GM12878 (cell line): ENCODE data around the gene VWA8. TPM values are rescaled to one million over a fixed set of nuclear protein-coding genes. Genes with fewer than 3 reads are reported as not detected.

Source experiments
- ATAC-seq: fragments of 200-7000 bp; cut with Tn5 transposase; 3 replicates; pipeline ENCODE4 v1.9.1; 2020; ENCODE audit warnings: mild to moderate bottlenecking, moderate library complexity
- BruUV-seq: library from RNA; stranded (reverse); fragments of 400-500 nt; replicated peaks from 2 replicates; lab custom pipeline; 2021; lab: Mats Ljungman, UMichigan
- CTCF ChIA-PET: fragments of 300-600 bp; sonication (Branson Sonifier 250); formaldehyde crosslinking; extraction: SDS; loops from one replicate; lab custom pipeline; 2021; ENCODE audit warnings: inconsistent platforms; lab: Yijun Ruan, JAX
- POLR2A ChIA-PET: fragments of 350-600 bp; formaldehyde crosslinking; extraction: SDS; loops from one replicate; lab custom pipeline; 2021; ENCODE audit warnings: inconsistent platforms; lab: Charles Lee
- RAD21 ChIA-PET: fragments of 300-600 bp; sonication (Branson Sonifier 250); formaldehyde crosslinking; loops from one replicate; lab custom pipeline; 2023; ENCODE audit warnings: antibody characterized with exemption; ENCODE audit not compliant: unreplicated experiment; lab: Charles Lee
- SMC1A ChIA-PET: fragments of 300-600 bp; sonication (Branson Sonifier 250); formaldehyde crosslinking; loops from one replicate; lab custom pipeline; 2023; ENCODE audit not compliant: unreplicated experiment, uncharacterized antibody; lab: Charles Lee
- DNase-seq: peaks from one replicate; pipeline ENCODE4 v3.0.0-alpha.2; 2011; ENCODE audit warnings: low read depth, low spot score
- FAIRE-seq: peaks from 3 replicates; lab custom pipeline; 2011; peaks lifted over from hg19 to GRCh38; lab: Jason Lieb, UNC
- H2AFZ ChIP-seq: 2 replicates; pipeline ENCODE4 v1.6.0; 2011; ENCODE audit warnings: low read depth, low read length, control low read depth; ENCODE audit not compliant: control insufficient read depth
- H3K27ac ChIP-seq: 2 replicates; pipeline ENCODE4 v1.5.1; 2011; ENCODE audit warnings: control low read depth; ENCODE audit not compliant: control insufficient read depth, insufficient read depth
- H3K27me3 ChIP-seq, 2 experiments: replicated peaks in 1 of 2; 2 replicates each; pipeline versions ENCODE4 v1.6.0 to v1.6.1; 2011; ENCODE audit warnings: low read length in 1 of 2; ENCODE audit not compliant: control insufficient read depth in 2 of 2, insufficient read depth in 2 of 2
- H3K36me3 ChIP-seq, 2 experiments: 2 replicates each; pipeline ENCODE4 v1.5.1; 2011; ENCODE audit warnings: low read length in 1 of 2; ENCODE audit not compliant: control insufficient read depth in 2 of 2, insufficient read depth in 2 of 2
- H3K4me1 ChIP-seq: 2 replicates; pipeline ENCODE4 v1.6.1; 2011; ENCODE audit warnings: mild to moderate bottlenecking, low read length, moderate library complexity, mixed read lengths; ENCODE audit not compliant: control insufficient read depth, insufficient read depth
- H3K4me2 ChIP-seq: 2 replicates; pipeline ENCODE4 v1.6.0; 2011; ENCODE audit warnings: control low read depth; ENCODE audit not compliant: control insufficient read depth, insufficient read depth
- H3K4me3 ChIP-seq: fragments of 200-600 bp; sonication (generic); 2 replicates; pipeline ENCODE4 v1.5.1; 2016
- H3K79me2 ChIP-seq: 2 replicates; pipeline ENCODE4 v1.6.0; 2011; ENCODE audit warnings: low read length; ENCODE audit not compliant: control insufficient read depth, insufficient read depth
- H3K9ac ChIP-seq: 2 replicates; pipeline ENCODE4 v1.8.0; 2011; ENCODE audit warnings: low read length, control low read depth, mixed read lengths; ENCODE audit not compliant: control insufficient read depth, insufficient read depth
- H3K9me3 ChIP-seq: replicated peaks from 3 replicates; pipeline ENCODE4 v1.5.1; 2011; ENCODE audit warnings: mild to moderate bottlenecking, low read length; ENCODE audit not compliant: control insufficient read depth, insufficient read depth
- H4K20me1 ChIP-seq: 2 replicates; pipeline ENCODE4 v1.6.0; 2011; ENCODE audit not compliant: control insufficient read depth, insufficient read depth
- CBFB ChIP-seq: IDR thresholded peaks from 2 replicates; pipeline ENCODE4 v1.6.1; 2016; ENCODE audit warnings: antibody characterized with exemption, low read depth
- E2F4 ChIP-seq: IDR thresholded peaks from 2 replicates; pipeline ENCODE4 v1.6.1; 2012; ENCODE audit warnings: low read depth, low read length, improper control_type of control experiment
- ETV6 ChIP-seq, 2 experiments: fragments of 450-650 bp in 1 of 2; IDR thresholded peaks in 1 of 2; conservative IDR thresholded peaks in 1 of 2; 2 replicates each; pipeline ENCODE4 v1.6.1; 2014; ENCODE audit warnings: antibody characterized with exemption in 1 of 2, borderline replicate concordance in 1 of 2, low read depth in 1 of 2, mild to moderate bottlenecking in 1 of 2, moderate library complexity in 1 of 2
- FOS ChIP-seq: IDR thresholded peaks from 3 replicates; pipeline ENCODE4 v1.6.1; 2011; ENCODE audit warnings: borderline replicate concordance; ENCODE audit not compliant: insufficient read length; ENCODE audit errors: extremely low read depth
- MAX ChIP-seq: IDR thresholded peaks from 2 replicates; pipeline ENCODE4 v1.6.1; 2012; ENCODE audit warnings: low read depth, low read length, improper control_type of control experiment
- NBN ChIP-seq: fragments of 450-650 bp; IDR thresholded peaks from 2 replicates; pipeline ENCODE4 v1.6.1; 2016
- NFIC ChIP-seq: IDR thresholded peaks from 2 replicates; pipeline ENCODE4 v1.6.1; 2012; ENCODE audit warnings: low read depth, mild to moderate bottlenecking, inconsistent platforms, low read length, moderate library complexity
- NR2F1 ChIP-seq: fragments of 450-650 bp; conservative IDR thresholded peaks from 2 replicates; pipeline ENCODE4 v1.6.1; 2017; ENCODE audit warnings: mild to moderate bottlenecking
- RB1 ChIP-seq: fragments of 450-650 bp; formaldehyde crosslinking; IDR thresholded peaks from 2 replicates; pipeline ENCODE4 v1.6.1; 2017; ENCODE audit warnings: mild to moderate bottlenecking, borderline replicate concordance
- RUNX3 ChIP-seq: IDR thresholded peaks from 2 replicates; pipeline ENCODE4 v1.6.1; 2012; ENCODE audit warnings: low read length, inconsistent platforms
- SRF ChIP-seq, 2 experiments: IDR thresholded peaks; 2 replicates each; pipeline ENCODE4 v1.6.1; 2011; ENCODE audit warnings: low read depth in 2 of 2, low read length in 2 of 2, mild to moderate bottlenecking in 1 of 2, moderate library complexity in 1 of 2
- TBL1XR1 ChIP-seq: IDR thresholded peaks from 2 replicates; pipeline ENCODE4 v1.6.1; 2012; ENCODE audit warnings: low read depth, low read length, improper control_type of control experiment
- TCF7 ChIP-seq: IDR thresholded peaks from 2 replicates; pipeline ENCODE4 v1.6.1; 2014; ENCODE audit warnings: antibody characterized with exemption, borderline replicate concordance
- WGBS: methylation state at CpG from one replicate; pipeline ENCODE4 v1.1.6; 2016; ENCODE audit warnings: low lambda C conversion rate; ENCODE audit not compliant: insufficient replicate concordance, insufficient coverage; ENCODE audit errors: missing lambda C conversion rate; 5-methylcytosine and 5-hydroxymethylcytosine counted together
- in situ Hi-C: fragments of 300-500 bp; cut with MboI; formaldehyde crosslinking; loops from 9 replicates; pipeline ENCODE4 v1.14.3; 2018; ENCODE audit warnings: mixed read lengths
- intact Hi-C: fragments of 100-400 bp; cut with micrococcal nuclease; formaldehyde crosslinking; loops from one replicate; pipeline ENCODE4 v1.14.2; 2022; ENCODE audit not compliant: unreplicated experiment
- polyA plus RNA-seq, 11 experiments: library from polyadenylated mRNA; depleted of rRNA in 4 of 11; unstranded in 6 of 11; stranded (reverse) in 5 of 11; fragments of >200 nt; fragmentation: Nextera tagmentation in 4 of 11; fragmentation: Illumina TruSeq in 1 of 11; extraction: Ambion mirVana in 4 of 11; extraction: Trizol in 1 of 11; gene quantifications; 1 replicate in 1 of 11; 2 replicates in 10 of 11; pipeline versions ENCODE4 v1.2.1 to v1.2.3, GENCODE V29; 2011 to 2016; ENCODE audit warnings: inconsistent platforms in 2 of 11, missing spikeins in 2 of 11, low read depth in 1 of 11
- total RNA-seq, 4 experiments: library from RNA; depleted of rRNA in 3 of 4; stranded (reverse); fragments of >200 nt in 3 of 4; fragmentation: Illumina TruSeq in 1 of 4; extraction: Trizol in 1 of 4; gene quantifications; 2 replicates each; pipeline versions ENCODE4 v1.2.1 to v1.2.3, GENCODE V29; 2013 to 2021

VWA8 gene
- total and polyA plus RNA-seq, 10 of the 15 experiments (the other 5 are each of a cell fraction or from before 2014, with no cell fraction given): 3.0 to 21.8 (median 13.5) TPM

DNA sequence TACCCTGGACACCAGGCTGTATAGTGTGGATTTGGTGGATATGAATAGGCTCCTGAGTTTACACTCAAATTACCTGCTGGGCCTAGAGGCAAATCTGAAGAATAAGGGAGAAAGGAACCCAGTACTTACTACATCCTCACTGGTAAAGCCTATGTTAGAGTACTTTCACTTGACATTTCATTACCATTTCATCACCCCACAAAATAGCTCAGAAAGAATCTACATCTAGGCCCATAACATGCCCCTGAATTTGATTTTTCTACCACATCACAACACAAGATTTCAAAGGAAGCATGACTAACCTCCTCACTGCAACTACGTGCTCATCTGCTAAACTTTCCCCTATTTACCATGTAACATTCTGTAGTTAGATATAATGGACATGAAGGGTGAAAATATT is 43.3 kb downstream of the VWA8 start:
- H3K4me3 ChIP-seq: no peak overlapping the region
- peaks cover 37% of the 10 kb centered on the region for H3K79me2 ChIP-seq
- BruUV-seq: no TSS peak
- POLR2A ChIA-PET: interaction anchor here (1.4 to 1.8 kb wide), 2 partner anchors 23 to 42 kb away, joined by 3 to 7 read pairs; partner anchors contain the start of gene VWA8
- in situ Hi-C loops: loop anchor here (5.0 kb wide), 1 partner anchor 125 kb away; no protein-coding TSS in a partner anchor
- H4K20me1 ChIP-seq: no peaks in the 10 kb centered on the region
- intact Hi-C loops: no loop called here
- TF ChIP-seq TCF7 (peak; percentile 53; the same call in 1 of the 2 replicates), NR2F1 (no peak), RUNX3 (peak; percentile 51; the same call in 1 of the 2 replicates)
- ATAC-seq (peak; percentile 37), FAIRE-seq (no peak), DNase-seq (no peak)
- peak overlapping the region; percentile 90 for H3K4me2 ChIP-seq
- H3K27ac ChIP-seq: peak overlapping the region; percentile 82
- H3K9ac ChIP-seq: no peak overlapping the region
- RAD21 ChIA-PET: interaction anchor here (0.8 to 2.6 kb wide), 6 partner anchors 14 to 198 kb away, joined by 3 to 12 read pairs (median 6); no protein-coding TSS in a partner anchor
- WGBS: 0% methylated on average over 1 of the region's 1 CpG
- no peaks in the 10 kb centered on the region for H3K27me3 ChIP-seq
- CTCF ChIA-PET: interaction anchor here (0.9 to 2.1 kb wide), 4 partner anchors 28 to 167 kb away, joined by 3 to 4 read pairs (median 3); no protein-coding TSS in a partner anchor
- SMC1A ChIA-PET: interaction anchor here (0.6 to 3.9 kb wide), 11 partner anchors 9 to 426 kb away, joined by 3 to 27 read pairs (median 12); partner anchors contain the start of gene VWA8
- no peaks in the 10 kb centered on the region; the same call in 2 of the 3 replicates for H3K9me3 ChIP-seq
- no peaks in the 10 kb centered on the region for H3K36me3 ChIP-seq
- H3K4me1 ChIP-seq: peaks cover 41% of the 10 kb centered on the region
- no peak overlapping the region; the same call in 1 of the 2 replicates for H2AFZ ChIP-seq

- H3K4me2 ChIP-seq: peak overlapping the region; percentile 90
- H3K4me1 ChIP-seq: peaks cover 41% of the 10 kb centered on the region
- no peaks in the 10 kb centered on the region for H3K27me3 ChIP-seq
- ChIA-PET CTCF (interaction anchor here (0.6 to 2.1 kb wide), 13 partner anchors 17 to 249 kb away, joined by 3 to 5 read pairs (median 3); no protein-coding TSS in a partner anchor), POLR2A (interaction anchor here (0.6 to 1.8 kb wide), 7 partner anchors 12 to 139 kb away, joined by 3 to 8 read pairs (median 3); partner anchors contain the start of gene VWA8), RAD21 (interaction anchor here (0.7 to 2.6 kb wide), 14 partner anchors 9 to 248 kb away, joined by 3 to 12 read pairs (median 4); no protein-coding TSS in a partner anchor), SMC1A (interaction anchor here (0.6 to 3.9 kb wide), 27 partner anchors 8 to 199 kb away, joined by 3 to 27 read pairs (median 4); partner anchors contain the start of genes DGKH and VWA8)
- no peaks in the 10 kb centered on the region; the same call in 2 of the 3 replicates for H3K9me3 ChIP-seq
- intact Hi-C loops: loop anchor here (1.0 kb wide), 1 partner anchor 44 kb away; no protein-coding TSS in a partner anchor
- in situ Hi-C loops: loop anchor here (5.0 kb wide), 1 partner anchor 126 kb away; no protein-coding TSS in a partner anchor
- 0% methylated on average over 5 of the region's 5 CpGs for WGBS
- peak; percentile 90 for ATAC-seq
- H3K79me2 ChIP-seq: peaks cover 37% of the 10 kb centered on the region
- peak overlapping the region; percentile 39 for H3K9ac ChIP-seq
- no peaks in the 10 kb centered on the region for H3K36me3 ChIP-seq
- H3K4me3 ChIP-seq: no peak overlapping the region
- peak; percentile 89 for DNase-seq
- peak overlapping the region; percentile 82 for H3K27ac ChIP-seq
- no TSS peak for BruUV-seq
- 0 out of 2 replicates have a peak overlapping the region, but pooled peaks have one; percentile 23 for H2AFZ ChIP-seq
- FAIRE-seq: peak; percentile 75
- no peaks in the 10 kb centered on the region for H4K20me1 ChIP-seq
- TF ChIP-seq SRF (IDR thresholded peaks at IDR 0.05; ENCODE audit: low read depth in 2 of 2, low read length in 2 of 2) (no peak), FOS (no peak), TBL1XR1 (peak; percentile 100), MAX (peak; percentile 11; the same call in 1 of the 2 replicates), RB1 (peak; percentile 39; the same call in 1 of the 2 replicates), ETV6 (conservative IDR thresholded peaks at IDR 0.05 in 1 of 2, IDR thresholded peaks at IDR 0.05 in 1 of 2; ENCODE audit: borderline replicate concordance in 1 of 2, low read depth in 1 of 2) (peak in 1 of 2 experiments; percentile 75; a peak in 1 of 4 replicates), NBN (peak; percentile 96), NFIC (peak; percentile 100), E2F4 (no peak), CBFB (peak; percentile 95)
Observed at GRCh38 chr13:41916173-41916954, 44.5 kb downstream of the VWA8 start.
